HG02884 (cell line): Measurements from ENCODE around the gene SPATS2.

Experiments used
- ATAC-seq: cut with Tn5 transposase; IDR thresholded peaks from one replicate; pipeline ENCODE4 v1.9.1; 2021; ENCODE audit warnings: mild to moderate bottlenecking, moderate library complexity; ENCODE audit not compliant: unreplicated experiment

SPATS2 gene

DNA sequence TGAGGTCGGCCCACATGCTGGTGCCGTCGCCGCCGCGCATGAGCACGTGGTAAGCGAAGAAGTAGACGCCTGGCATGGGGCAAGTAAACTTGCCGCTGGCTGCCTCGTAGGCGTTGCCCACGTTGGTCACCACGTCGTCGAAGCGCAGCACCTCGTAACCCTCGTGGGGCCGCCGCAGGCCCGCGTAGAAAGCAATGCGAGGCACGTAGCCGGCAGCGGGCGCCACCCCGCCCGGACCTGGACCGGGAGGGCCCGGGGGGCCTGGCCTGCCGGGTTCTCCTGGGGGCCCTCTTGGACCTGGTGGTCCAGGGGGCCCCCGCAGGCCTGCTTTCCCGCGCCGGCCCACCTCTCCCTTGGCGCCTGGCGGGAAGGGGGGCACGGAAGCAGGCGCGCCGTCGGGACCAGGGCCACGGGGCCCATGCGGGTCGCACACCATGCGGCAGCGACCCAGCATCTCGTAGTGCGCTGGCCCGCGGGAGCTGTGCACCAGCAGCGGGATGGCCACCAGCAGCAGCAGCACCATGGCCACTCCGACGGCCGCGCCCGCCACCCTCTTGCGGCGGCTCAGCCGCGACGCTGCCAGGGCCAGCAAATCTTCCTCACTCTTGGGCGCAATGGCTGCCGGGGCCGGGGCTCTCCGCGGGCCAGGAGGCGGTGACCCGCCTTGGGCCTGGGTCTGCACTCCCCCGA lies 31.2 kb upstream of the SPATS2 start:
- ATAC-seq = no peak

DNA sequence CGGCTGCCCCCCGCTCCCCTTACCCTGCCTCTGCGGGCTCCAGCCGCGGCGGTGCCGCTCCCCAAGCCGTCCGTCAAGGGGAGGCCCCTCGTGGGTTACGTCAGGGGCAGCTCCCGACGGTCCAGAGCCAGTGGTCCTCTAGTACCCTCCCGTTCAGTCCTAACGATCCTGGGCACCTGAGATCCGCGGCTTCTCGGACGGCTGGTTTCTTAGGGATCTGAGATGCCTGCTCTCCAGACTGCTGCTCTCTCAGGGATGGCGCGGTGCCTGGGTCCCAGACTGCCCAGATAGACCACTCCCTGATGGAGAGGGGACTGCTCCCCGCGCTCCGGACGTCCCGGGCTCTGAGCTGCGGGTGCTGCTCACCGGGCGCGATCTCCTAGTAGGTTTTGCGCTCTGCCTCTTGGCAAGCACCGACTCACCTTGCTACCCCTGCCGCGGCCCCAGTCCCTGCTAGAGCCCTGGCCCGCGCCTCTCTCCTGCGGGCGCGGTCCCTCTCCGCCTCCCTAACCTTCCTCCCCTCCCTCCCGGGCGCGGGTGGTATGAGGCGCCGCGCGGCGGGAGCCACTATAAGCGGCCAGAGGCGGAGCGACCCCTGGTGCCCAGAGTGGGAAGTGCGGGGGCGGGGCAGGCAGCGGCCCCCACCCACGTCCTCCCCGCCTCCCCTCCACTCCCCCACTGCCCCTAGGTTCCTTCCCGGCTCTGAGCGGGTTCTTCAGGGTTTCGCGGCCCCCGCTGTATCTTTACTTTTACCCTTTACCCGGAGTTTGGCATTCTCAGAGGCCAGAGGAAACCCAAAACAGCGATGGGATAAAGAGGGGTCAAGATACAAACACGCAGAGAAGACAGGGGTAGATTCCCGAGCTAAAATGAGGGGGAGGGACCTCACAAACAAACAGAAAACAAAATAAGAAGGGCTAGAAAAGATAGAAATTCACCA lies 30.3 kb upstream of the SPATS2 start, which contains the start of gene C1QL4:
Gene C1QL4 (minus strand): TSS at position 544 of the 940 bp plus-strand sequence. CDS start 711 bp downstream, outside the sequence.
- no peak for ATAC-seq

DNA sequence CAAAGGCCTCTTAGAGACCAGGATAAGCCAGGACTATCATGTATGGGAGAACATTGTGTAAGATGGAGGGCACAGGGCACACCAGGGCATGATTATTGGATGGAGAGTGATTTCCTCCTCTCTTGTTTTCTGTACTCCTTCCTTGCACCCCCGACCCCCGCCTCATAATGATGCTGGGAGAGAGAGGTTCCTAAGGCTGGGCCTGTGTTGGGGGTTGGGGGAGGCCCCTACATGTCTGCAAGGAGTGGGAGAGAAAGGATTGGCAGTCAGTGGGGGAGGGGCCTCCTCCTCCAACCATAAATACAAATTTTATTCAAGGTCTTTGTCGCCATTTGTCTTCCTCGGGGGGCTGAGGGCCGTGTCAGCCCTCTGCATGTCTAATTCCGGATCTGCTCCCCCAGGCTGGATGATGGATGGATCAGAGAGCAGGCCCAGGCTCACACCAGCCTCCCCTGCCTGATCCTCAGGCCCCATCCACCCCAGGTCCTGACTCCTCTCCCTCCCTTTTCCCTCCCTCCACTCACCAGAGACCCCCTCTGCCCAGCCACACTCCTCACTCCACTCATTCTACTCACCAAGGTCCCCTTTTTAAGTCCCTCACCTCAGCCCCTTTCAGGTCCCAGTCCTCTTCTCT lies 28.3 kb upstream of the SPATS2 start:
- no peak for ATAC-seq

DNA sequence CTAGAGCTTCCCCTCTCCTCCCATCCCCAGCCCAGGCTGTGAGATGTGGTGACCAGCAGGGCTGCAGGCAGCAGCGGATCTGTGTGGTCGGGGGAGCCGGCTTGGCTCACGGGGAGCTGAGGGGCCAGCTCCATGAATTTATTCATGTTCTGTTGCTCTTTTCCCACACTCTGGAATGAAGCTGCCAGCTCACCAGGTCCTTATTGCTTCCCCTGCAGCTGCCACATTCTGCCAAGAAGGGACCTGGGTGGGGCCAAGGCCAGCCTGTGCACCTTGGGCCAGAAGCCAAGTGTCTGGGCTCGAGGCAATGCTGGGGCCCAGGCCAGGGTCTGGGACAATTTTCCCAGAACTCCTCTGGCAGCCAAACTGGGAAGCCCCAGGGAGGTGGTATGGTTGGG lies 27.8 kb upstream of the SPATS2 start:
- ATAC-seq = no peak

DNA sequence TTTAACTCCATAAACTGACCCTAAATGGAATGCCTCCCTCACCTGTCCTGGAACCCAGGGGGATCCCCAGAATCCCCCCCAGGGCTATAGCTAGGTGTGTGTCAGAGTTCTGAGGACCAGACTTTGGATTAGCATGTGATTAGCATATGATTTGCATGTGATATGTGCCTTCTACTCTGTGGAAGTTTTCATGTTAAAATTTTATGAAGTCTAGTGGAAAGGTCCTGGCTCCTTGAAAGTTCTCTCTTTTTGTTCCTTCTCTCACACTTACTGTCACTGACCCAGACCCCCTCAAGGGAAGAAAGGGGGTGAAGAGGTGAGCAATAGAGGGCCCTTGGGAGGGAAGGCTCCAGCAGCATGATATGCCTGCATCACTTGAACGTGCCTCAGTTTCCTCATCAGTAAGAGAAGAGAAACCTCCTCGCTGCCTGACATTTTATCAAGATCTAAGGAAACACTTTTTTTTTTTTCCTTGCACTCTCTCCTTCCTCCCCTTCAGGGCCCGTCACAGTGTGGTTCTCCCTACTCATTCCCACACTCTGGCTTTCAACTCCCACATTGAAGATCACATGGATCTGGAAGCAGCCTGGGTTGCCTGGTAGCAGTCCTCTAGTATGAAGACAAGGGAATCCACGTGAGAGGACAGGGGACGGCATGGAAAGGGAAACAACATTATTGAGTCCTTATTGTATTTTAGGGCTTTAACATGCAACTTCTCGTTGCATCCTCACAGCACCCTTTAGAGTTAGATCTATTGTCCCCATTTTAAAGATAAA lies 27.0 kb upstream of the SPATS2 start:
- no peak for ATAC-seq

DNA sequence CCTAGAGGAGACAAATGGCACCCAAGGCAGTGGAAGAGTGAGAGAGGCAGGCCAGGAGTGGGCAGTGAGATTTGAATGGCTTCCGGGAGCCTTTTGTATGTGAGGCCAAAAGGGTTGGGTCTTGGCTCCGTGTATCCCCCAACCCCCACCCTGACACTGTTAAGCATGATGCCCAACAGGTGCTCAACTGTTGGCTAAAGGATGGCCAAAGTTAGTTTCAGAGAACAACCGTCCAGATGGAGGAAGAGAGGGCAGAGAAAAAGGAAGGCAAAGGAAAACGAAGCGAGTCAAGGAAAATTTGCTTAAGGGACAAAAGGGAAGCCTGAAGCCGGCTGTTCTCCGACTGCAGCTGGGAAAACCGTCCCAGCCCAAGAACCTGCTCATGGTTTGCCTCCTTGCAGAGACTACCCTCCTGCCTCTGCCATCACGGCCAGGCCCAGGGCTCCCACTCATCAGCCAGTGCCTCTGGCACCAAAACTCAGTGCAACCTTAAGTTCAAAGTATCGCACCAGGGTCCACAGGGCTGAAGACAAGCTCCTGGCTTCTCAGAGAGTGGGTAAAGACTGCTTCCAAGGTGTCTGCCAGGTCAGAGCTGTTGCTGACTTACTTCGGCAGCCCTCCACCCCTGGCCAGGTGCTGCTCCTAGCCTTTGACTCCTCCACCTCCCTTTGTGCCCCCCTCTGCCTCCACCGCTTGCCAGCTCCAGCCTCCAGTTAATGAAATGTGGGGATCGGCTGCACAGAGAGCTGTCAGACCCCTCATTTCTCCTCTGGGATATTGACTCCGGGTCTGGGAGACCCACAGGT lies 26.1 kb upstream of the SPATS2 start:
- no peak for ATAC-seq

DNA sequence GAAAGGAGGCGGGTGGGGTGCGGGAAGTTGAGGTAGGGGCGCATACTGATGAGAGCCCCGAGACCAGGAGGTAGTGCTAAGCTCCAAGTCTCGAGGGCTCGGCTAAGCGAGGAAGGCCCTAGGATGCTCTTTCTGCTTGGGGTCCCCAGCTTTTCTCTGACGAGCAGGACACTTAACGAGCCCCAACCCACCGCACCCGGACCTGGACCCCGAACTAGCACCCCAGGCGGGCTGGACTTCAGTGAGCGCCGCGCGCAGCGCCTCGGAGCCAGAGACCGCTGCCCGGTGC lies 25.5 kb upstream of the SPATS2 start:
- no peak for ATAC-seq

DNA sequence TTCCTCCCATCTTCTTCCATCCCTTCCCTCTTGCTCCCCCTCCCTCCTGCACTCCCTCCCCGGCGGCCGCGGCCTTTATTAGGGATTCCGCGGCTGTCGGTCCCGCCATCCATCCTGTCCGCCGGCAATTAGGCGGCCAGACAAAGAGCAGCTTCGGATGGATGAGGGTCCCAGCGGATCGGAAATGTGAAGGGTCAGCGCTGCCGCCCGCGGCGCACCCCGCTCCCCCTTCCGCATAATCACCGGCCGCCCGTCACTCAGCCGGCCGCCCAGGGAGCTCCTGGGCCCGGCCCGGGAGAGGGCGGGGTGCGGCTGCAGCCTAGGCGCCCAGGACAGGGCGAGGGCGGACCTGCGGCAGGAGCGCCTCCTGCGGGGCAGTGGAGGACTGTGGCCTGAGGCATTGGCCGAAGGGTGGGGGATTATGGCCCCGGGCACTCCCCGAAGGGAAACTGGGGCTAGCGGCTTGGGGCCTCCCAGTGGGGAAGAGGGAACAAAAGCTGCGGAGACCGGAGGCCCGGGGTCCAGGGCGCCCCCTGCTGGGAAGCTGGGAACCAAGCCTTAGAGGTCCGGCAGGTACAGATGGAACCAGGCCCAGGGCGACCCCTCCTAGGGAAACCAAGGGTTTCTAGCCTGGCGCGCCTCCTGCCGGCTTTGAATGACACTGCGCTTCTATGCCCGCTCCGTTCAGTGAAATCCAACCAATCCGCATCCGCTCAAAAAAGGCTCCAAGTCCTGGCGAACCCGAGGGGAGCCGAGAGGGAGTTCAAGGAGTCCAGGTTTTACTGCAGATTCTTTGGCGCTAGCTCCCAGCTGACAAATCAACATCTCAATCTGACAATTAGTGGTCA lies 25.0 kb upstream of the SPATS2 start:
- peak; percentile 54 for ATAC-seq

DNA sequence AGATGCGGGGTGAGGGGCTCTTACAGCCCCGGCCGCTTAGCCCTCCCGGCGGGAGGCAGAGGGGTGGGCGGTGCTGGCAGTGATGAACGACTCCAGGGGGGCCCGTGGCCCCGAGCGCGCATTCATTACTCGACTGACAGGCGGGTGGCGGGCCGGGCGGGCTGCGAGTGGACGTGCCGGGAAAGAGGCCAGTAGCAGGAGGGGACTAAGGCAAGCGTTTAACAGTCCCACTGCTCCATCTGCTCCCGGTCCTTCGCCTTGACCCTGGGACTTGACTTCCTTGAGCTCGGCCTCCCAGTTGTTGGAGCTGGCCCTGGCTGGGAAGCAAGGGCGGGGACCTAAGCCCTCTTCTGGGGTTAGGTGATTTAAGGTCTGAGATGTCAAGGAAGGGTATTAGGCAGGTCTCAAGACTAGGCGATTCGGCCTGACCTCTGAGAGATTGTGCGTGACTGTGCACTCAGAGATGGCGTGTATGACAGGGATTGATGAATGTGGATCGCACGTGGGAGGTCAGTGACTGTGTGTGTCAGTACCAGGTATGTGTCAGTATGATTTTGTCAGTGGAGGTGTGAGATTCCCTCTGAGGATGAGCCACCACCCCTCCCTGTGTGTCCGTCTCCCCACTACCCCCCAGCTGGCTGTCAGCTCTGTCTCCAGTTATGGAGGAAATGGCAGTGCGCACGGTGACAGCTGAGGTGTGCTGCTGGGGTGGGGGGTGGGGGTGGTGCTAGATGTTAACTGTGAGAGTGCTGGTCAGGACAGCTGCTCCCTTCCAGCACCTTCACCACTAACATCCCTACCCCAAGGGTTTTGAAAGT lies 24.1 kb upstream of the SPATS2 start:
- no peak for ATAC-seq

DNA sequence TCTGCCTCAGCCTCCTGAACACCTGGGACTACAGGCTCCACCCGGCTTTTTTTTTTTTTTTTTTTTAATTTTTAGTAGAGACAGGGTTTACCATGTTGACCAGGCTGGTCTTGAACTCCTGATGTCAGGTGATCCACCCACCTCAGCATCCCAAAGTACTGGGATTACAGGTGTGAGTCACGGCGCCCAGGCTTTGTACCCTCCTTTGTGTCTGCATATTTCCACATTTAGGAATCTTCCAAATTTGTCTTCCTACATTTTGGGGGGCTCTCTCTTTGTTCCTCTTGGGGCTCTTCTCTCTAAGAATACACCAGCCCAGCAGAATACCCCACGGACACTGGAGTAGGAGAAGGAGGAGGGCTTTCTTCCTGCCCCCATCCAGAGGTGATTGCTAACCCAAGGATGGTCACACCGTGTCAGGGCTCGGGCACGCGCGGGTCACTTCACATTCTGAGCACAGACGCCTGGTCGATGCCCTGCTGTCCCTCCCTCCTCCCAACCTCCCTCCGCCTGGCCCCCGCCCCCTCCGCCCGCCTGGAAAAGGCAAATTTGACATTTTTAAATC lies 22.7 kb upstream of the SPATS2 start:
- no peak for ATAC-seq

DNA sequence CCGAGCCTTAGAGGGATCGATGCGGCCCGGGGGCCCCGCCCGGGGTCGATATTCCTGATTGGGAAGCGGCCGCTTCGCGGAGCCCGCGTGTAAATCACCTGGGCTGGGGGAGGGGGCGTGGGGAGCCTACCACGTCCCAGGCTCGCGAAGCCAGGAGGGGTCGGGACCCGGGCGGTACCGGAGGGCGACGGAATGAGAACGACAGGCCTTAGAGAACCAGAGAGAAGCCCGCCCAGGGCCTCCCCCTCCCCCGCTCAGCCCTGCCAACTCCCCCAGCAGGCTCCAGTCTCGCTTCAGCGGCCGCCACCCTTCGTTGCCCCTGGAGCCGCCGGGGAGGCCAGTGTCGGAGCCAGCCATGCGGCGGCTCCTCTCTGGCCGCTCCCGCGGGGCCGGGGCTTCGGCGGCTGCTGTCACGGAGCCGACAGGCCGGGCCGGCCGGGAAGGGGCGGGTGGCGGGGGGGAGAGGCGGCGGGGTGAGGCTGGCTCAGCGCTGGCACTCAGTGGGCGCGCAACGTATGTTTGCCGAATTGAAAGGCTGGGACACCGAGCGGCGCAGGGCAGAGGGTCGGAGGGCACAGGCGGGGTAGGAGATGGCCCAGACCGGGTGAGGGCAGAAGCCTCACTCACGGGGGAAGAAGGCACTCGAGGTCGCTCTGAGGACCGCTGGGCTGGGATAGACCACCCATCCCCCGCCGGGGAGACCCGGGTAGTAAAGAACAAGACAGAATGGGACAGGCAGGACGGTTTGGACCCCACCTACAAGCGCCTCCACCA lies 22.0 kb upstream of the SPATS2 start:
- ATAC-seq = no peak

DNA sequence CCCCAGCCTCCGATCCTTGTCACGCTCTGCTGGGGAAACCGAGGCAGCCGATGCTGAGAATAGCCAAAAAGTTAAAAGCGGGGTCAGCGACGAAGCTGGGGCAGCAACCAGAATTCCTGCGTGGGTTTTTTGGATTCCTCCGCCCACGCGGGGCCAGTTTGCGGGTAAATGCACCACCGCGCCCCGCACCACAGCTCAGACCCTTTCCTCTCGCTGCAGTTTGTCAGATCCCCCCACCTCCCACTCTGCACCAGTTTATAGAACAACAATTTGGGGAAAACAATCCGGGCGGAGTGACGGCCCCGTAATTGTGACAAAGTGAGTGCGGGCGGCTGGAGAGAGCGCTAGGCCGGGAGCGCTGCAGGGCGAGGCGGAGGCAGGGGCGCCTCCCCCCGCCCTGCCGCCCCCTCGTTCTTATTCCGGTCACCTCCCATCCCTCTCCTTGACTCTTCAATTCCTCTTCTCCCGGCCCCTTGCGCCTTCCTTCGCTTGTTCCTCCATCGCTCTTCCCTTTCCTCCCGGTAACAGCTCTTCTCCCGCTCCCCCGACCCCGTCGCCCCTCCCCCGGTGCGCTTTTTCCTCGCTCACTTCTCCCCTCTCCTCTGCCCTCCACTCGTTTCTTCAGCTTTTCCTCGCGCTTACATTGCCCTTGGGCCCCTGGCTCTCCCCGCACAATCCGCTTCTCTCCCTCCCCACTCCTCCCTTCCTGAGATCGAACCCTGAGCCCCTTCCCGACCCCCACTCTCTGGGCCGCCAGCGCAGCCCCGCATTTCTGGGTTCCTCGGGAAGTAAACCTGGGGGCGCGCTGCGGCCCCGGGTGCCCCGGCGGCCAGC lies 21.2 kb upstream of the SPATS2 start:
- no peak for ATAC-seq

DNA sequence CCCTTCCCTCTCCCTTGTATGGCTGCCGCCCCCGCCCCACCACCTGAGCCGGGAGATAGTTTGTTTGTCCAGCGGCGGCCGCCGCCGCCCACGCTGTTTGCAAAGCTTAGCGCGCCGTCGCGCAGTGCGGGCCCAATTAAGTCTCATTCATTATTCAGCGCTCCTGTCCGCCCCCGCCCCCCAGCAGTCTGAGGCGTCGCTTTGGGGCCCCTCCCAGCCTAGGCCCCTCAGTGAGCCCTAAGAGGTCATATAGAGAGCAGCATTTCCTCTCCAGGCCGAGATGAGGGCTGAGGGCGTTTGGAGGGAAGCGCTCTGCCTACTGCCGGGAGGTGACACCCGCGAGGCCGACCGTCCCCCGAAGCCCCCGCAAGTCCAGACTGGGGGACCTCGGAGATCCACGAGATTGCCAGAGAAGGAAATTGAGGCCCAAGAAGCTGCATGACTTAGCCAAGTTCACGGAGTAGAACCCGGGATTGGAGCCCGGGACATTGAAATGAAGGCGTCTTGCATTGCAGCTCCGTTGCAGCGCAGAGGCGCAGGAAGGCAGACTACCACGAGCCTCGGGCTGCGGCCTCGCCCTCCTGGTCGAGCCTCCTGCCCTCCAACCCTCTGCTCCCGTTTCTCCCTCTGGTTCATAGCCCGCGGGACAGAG lies 20.5 kb upstream of the SPATS2 start, which contains the start of gene DNAJC22:
Gene DNAJC22 (plus strand): TSS at position 230 of the 652 bp plus-strand sequence. CDS start 1,985 bp downstream, outside the sequence.
- ATAC-seq = no peak

DNA sequence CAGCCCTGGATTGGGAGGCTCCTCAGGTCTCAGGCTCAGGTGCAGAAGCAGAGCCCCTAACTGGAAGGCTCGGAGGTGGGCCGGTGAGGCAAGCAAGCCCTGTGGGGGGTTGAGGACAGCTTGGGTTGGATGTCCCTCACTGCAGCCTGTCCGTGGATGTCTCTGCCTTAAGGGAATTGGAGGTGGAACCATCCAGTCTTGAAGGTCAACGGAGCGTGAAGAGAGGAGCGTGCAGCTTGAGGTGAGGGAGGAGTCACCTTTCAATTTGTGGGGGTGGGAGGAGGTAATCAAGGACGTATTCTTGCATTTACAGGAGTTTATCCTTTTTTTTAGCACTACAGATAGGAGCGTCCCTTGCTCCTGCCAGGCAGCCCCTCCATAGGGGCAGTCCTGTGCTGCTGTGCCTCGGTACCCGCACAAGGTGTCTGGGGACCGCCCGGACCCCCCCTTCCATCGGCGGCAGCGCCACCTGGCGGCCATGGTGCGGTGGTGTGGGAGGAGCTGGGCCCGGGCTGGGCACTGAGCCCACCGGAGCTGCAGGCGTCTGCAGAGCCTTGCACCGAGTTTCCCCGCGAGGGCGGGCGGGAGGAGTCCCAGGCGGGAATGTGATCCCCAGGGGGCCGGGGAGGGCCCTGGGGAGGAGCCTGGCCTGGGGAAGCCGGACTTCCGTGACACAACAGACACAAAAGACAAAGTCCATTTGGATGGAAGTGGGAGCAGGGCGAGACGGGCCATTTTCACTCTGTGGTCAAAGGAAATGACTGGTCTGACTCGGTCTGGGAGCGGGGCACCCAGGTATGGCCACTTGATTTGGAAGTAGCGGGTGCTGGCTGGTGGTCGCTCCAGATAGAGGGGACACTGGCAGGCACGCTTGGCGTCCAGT lies 19.7 kb upstream of the SPATS2 start:
- no peak for ATAC-seq

DNA sequence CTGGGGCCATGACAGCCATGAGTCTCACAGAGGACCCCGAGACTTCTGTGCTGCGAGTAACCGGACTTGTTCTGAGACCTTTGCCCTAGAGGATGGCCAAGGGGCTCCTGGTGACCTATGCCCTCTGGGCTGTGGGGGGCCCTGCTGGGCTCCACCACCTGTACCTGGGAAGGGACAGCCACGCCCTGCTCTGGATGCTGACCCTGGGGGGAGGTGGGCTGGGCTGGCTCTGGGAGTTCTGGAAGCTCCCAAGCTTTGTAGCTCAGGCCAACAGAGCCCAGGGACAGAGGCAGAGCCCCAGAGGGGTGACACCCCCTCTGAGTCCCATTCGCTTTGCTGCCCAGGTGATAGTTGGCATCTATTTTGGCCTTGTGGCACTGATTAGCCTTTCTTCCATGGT lies 18.5 kb upstream of the SPATS2 start:
- ATAC-seq = no peak
